Measurements from ENCODE around the gene FAT2.

The FAT2 gene

GRCh38 chr5:151550146-151550545 is 41.0 kb downstream of the FAT2 start:
- DNase-seq = no peak

- no peak for DNase-seq
Measured at GRCh38 chr5:151549713-151550112, 41.4 kb downstream of the FAT2 start.

- DNase-seq = no peak
Measured at GRCh38 chr5:151547364-151547763, 43.8 kb downstream of the FAT2 start.

- DNase-seq = no peak
Measured at GRCh38 chr5:151541571-151541970, 49.6 kb downstream of the FAT2 start.

Data from T1000 (cell line).